ENCODE results near the gene JAG2. TPM values are rescaled to one million over a fixed set of nuclear protein-coding genes. Genes with fewer than 3 reads are reported as not detected.

Gene JAG2
- total RNA-seq, 1 donor from 2014 or later: 0.44 TPM

DNA sequence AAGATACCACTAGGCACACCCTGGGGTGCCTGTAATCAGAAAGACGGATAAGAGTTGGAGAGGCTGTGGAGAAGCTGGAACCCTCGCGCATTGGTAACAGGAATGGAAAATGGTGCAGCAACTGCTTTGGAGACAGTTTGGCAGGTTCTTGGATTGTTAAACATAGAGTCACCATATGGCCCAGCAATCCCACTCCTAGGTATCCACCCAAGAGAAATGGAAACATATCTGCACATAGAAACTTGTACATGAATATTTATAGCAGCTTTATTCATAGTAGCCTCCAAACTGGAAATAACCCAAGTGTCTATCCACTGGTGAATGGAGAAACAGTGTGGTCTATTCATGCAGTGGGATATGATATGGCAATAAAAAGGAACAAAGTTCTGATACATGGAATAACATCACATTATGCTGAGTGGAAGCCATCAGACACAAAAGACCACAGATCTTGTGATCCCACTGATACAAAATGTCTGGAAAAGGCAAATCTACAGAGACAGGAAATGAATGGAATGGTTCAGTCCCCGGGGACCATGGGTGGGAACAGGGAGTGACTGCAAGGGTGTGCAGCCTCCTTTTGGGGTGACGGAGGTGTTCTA lies 45.4 kb downstream of the JAG2 start:
- Mint-ChIP-seq H3K4me1 (no peaks in the 10 kb centered on the region), H3K9me3 (peaks cover 16% of the 10 kb centered on the region), H3K36me3 (ENCODE audit: low read depth) (peaks cover 2% of the 10 kb centered on the region), H3K27ac (no peak overlapping the region), H3K4me3 (no peak overlapping the region), H3K27me3 (peaks cover 60% of the 10 kb centered on the region)
- CTCF ChIA-PET: no interaction called here
- intact Hi-C loops (cut with micrococcal nuclease): no loop called here
- no peak for ATAC-seq (ENCODE audit: low read depth)
- POLR2A ChIA-PET: no interaction called here
- no peak for TF ChIP-seq CTCF (IDR thresholded peaks at IDR 0.05)
- no peak for DNase-seq

GRCh38 chr14:105120056-105120455 lies 48.5 kb downstream of the JAG2 start:
- intact Hi-C loops (cut with micrococcal nuclease): no loop called here
- Mint-ChIP-seq H3K27ac (no peak overlapping the region), H3K36me3 (ENCODE audit: low read depth) (peaks cover 2% of the 10 kb centered on the region), H3K27me3 (peaks cover 51% of the 10 kb centered on the region), H3K4me1 (no peaks in the 10 kb centered on the region), H3K9me3 (peaks cover 16% of the 10 kb centered on the region), H3K4me3 (no peak overlapping the region)
- ChIA-PET POLR2A (no interaction called here), CTCF (no interaction called here)
- DNase-seq (no peak), ATAC-seq (ENCODE audit: low read depth) (no peak)
- no peak for TF ChIP-seq CTCF (IDR thresholded peaks at IDR 0.05)

GRCh38 chr14:105119408-105120025 lies 49.1 kb downstream of the JAG2 start:
- ChIA-PET POLR2A (no interaction called here), CTCF (no interaction called here)
- intact Hi-C loops (cut with micrococcal nuclease): no loop called here
- no peak overlapping the region for H3K4me3 Mint-ChIP-seq
- H3K36me3 Mint-ChIP-seq (ENCODE audit: low read depth): peaks cover 2% of the 10 kb centered on the region
- ATAC-seq (ENCODE audit: low read depth): no peak
- no peak for DNase-seq
- peaks cover 16% of the 10 kb centered on the region for H3K9me3 Mint-ChIP-seq
- H3K27ac Mint-ChIP-seq: no peak overlapping the region
- no peaks in the 10 kb centered on the region for H3K4me1 Mint-ChIP-seq
- TF ChIP-seq CTCF (IDR thresholded peaks at IDR 0.05): no peak
- H3K27me3 Mint-ChIP-seq: peaks cover 50% of the 10 kb centered on the region

- Mint-ChIP-seq H3K4me1 (no peaks in the 10 kb centered on the region), H3K27me3 (peaks cover 44% of the 10 kb centered on the region), H3K36me3 (ENCODE audit: low read depth) (peaks cover 2% of the 10 kb centered on the region), H3K9me3 (peaks cover 16% of the 10 kb centered on the region), H3K4me3 (no peak overlapping the region), H3K27ac (no peak overlapping the region)
- ChIA-PET POLR2A (no interaction called here), CTCF (no interaction called here)
- intact Hi-C loops (cut with micrococcal nuclease): no loop called here
- ATAC-seq (ENCODE audit: low read depth) (no peak), DNase-seq (no peak)
- no peak for TF ChIP-seq CTCF (IDR thresholded peaks at IDR 0.05)
Observed at GRCh38 chr14:105118646-105119407, 49.7 kb downstream of the JAG2 start.

DNA sequence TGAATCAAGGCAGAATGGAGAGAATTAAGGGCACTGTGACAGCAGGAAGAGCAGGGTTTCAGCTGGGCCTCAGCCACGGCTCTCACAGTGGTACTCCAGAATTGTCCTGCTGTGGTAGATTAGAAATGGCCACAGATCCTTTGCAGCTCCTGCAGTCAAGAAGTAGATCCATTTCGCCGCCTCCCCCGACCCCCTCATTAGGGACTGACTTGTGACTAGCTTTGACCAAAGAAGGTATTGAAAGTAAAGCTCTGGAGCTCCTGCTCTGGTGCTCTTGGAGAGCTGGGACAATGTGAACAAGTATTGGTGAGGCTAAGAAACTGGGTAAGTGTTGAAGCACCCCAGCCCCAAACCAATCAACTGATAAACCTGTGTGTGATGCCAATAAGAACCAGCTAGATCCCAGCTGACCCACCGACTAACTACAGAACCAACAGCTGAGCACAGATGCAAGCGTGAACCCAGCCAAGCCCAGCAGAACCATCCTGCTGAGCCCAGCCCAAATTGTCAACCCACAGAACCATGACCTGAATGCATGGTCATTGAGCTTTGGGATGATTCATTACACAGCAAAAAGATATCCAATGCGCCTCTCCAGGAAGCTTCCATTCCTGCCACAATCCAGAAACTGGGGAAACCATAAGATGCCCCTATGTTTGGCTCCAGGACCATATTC lies 50.7 kb downstream of the JAG2 start:
- no peak for DNase-seq
- intact Hi-C loops (cut with micrococcal nuclease): no loop called here
- peaks cover 2% of the 10 kb centered on the region for H3K36me3 Mint-ChIP-seq (ENCODE audit: low read depth)
- H3K27ac Mint-ChIP-seq: no peak overlapping the region
- H3K9me3 Mint-ChIP-seq: peaks cover 16% of the 10 kb centered on the region
- TF ChIP-seq CTCF (IDR thresholded peaks at IDR 0.05): no peak
- H3K27me3 Mint-ChIP-seq: peaks cover 39% of the 10 kb centered on the region
- H3K4me3 Mint-ChIP-seq: no peak overlapping the region
- no peaks in the 10 kb centered on the region for H3K4me1 Mint-ChIP-seq
- ChIA-PET CTCF (no interaction called here), POLR2A (no interaction called here)
- ATAC-seq (ENCODE audit: low read depth): no peak

All from activated B cell treated with CpG ODN at 0.5 μM for 24 hours (primary cell).